CD4-positive, alpha-beta T cell treated with Interleukin-17A for 1 hour (primary cell): ENCODE data around the gene KANSL1.

ENCODE experiments used
- DNase-seq: peaks from one replicate; pipeline ENCODE4 v3.0.0-alpha.2; 2020

KANSL1 gene

DNA sequence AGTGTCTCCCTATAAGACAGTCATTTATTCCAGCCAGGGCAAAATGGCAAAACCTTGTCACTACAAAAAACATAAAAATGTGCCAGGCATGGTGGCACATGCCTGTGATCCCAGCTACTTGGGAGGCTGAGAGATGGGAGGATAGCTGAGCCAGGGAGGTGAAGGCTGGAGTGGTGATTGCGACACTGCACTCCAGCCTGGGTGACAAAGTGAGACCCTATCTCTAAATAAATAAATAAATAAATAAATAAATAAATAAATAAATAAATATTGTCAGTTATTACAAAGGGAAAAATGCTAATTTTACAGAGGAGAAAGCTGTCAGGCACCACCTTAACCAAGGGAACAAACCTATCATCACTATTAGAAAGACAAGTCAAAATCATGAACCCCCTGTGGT lies 118.7 kb downstream of the KANSL1 start:
- DNase-seq: no peak

DNA sequence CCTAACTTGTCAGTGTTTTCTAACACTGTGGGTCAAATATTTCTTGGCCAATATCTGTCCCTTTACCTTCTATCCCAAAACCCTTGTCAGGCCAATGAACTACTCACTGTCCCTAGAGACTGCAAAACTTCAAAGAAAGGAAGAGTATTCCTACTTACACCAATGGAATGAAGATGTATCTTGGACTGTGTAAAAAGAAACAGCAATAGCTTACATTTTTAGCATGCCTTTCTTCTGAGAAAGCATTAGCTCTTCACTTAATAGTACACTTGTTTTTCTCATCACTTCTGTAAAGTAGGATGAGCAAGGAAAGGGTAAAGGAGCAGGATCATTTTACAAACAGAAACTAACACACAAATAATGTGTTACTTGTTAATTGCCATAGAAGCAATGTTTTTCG lies 120.2 kb downstream of the KANSL1 start:
- DNase-seq: no peak

DNA sequence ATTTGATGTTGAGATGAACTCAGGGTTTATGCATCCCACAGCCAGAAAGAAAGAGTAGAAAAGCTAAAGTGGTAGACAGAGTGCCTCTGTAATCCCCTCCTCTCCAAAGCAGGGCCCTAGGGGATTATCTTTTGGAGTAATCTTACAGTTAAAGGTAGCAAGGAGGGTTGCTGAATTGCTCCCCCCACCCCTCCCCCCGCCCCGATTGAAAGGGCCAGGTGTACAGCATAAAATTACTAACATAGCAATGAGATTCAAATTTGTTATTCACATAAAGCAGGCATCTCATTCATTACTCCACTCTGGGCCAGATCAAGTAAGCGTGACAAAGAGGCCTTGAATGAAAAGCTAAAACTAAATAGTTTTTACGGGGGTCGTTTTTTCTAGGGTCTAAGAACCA lies 121.4 kb downstream of the KANSL1 start:
- DNase-seq: no peak

DNA sequence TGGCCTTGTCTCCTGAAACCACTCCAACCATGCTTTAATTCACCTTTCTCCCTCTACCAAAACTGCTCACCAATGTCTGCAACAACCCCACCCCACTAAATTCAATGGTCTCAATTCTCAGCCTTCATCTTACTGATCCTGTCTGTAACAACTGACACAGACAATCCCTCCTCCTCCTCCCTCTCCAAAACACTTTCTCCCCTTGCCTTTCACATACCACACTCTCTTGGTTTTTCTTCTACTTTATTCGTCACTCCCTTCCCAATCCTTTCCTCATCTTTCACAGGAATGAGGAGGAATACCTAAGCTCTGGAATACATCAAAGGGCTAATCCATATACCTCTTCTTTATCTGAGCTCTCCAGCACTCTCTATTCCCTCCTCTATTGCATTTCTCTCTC lies 128.8 kb downstream of the KANSL1 start:
- no peak for DNase-seq

DNA sequence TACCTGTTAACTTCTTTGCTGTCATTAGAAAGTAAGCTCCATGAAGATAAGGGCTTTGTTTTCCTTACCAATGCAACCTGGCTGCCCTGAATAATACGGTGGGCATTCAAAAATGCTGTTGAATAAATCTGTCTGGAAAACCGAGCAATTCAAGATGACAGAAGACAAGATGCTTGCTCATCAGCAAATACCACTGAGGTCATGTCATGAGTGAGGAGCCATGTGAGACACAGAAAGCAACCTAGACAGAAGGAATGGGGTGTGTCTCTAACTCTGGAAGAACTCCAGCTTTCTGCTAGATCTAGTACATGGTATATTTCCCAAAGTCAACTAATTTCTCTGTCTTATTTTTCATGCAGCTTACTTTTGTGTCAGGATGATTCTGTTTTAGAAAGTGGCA lies 130.0 kb downstream of the KANSL1 start:
- no peak for DNase-seq

DNA sequence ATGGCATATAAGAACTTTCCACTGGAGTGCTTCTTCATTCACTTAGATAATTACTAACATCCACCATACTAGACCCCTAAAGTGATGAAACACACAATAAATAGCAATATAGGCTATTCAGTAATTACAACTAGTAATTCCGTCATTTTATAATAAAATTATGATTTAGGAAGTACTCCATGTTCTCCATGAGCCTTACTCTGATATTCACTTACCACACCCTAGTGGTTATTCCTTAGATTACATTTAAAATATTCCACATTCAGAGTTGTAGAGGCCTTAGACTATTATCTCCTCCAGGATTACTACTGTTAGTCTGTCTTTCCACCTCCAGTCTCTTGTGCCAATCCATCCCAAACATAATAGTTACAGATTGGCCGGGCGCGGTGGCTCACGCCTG lies 131.8 kb downstream of the KANSL1 start:
- DNase-seq: peak; percentile 5

DNA sequence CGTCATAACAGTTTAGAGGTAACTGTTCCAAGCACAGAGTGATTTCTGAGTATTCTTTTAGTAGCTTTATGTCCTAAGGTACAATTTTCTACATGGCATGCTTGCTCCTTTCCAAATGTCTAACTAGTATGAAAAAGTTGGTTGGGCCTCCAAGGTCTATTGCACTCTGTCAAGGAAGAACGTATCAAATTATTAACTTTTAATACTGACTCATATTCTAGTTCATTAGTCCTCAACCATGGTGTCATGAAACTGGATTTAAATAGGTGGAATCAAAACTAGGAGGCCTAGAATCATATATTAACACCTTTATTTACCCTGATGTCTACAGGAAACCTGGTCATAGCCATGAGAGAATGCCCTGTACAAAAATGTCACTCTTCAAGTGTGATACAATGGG lies 132.8 kb downstream of the KANSL1 start:
- no peak for DNase-seq

DNA sequence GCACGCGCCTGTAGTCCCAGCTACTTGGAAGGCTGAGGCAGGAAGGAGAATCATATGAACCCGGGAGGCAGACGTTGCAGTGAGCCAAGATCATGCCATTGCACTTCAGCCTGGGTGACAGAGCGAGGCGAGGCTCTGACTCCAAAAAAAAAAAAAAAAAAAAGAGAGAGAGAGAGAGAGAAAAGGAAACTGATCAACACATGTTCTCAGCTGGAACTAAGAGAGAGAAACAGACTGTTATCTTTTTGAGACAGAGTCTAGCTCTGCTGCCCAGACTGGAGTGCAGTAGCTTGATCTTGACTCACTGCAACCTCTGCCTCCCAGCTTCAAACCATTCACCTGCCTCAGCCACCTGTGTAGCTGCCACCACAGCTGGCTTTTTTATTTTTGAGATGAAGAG lies 133.7 kb downstream of the KANSL1 start:
- no peak for DNase-seq

DNA sequence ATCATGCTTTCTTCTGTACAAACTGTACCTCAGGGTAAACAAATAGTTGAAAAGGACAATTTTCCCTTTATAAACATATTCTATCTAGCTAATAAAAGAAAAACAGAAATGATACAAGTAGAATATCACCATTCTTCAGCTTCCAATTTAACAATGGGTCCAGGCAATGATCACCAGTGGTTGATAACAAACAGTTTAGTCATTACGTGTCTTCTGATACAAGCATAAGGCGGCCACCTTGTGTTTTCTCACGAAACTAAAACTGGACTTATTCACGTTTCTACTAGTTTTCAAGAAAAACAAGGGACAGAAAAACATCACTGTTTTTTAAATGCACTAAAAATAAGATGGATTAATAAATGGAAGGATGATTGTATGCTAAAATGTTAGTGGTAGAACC lies 135.9 kb downstream of the KANSL1 start:
- DNase-seq: no peak

DNA sequence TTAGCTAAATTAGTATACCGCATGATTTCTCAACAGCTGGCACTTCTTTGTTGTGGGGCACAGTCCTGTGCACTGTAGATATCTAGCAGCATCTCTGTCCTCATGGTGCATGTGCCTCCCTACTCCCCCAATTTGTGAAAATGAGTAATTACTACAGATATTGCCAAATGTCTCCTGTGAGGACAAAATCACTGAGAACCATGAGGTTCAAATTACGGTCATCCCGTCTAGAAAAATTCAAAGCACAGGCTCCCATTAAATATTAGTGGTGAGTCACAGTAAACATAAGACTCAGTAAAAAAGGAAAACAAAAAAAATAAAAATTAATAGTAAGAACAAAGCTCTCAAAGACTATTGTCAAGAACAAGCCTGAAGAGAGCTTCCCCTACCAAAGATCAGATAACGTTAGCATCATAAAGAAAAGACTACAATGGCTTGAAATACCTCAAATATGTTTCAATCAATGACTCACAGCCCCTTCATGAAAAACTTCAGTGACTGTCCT lies 136.4 kb downstream of the KANSL1 start:
- no peak for DNase-seq

DNA sequence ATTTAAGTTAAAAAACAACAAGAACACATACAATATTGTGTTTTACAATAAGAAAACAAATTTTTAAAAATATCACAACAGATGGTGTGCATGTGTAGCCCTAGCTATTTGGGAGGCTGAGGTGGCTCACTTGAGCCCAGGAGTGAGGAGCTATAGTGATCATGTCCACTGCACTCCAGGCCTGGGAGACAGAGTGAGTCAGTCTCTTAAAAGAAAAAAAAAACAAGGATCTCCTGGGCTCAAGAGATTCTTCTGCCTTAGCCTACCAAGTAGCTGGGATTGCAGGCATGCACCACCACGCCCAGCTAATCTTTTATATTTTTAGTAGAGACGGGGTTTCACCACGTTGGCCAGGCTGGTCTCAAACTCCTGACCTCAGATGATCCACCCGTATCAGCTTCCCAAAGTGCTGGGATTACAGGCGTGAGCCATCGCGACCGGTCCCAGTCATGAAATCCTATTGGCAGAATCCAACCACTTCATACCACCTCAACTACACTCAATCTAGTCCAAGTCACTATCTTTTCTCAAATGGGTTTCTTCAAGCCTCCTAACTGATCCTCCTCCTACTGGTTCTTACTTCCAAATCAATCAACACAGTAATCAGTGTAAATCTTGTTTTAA lies 139.2 kb downstream of the KANSL1 start:
- DNase-seq: no peak

DNA sequence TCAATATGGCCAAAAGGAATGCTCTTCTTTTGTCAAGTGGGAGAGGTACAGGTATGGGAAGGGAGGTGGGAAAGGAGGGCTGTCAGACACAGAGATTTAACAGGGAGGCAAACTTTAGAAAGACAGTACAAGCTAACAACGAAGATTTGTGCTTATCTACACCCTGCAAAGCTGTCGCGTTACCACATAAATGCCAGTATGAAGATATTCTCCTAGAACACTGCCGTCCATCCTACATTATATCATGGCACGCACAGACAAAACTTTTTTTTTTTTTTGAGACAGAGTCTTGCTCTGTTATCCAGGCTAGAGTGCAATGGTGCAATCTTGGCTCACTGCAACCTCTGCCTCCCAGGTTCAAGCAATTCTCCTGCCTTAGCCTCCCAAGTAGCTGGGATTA lies 143.6 kb downstream of the KANSL1 start:
- no peak for DNase-seq

DNA sequence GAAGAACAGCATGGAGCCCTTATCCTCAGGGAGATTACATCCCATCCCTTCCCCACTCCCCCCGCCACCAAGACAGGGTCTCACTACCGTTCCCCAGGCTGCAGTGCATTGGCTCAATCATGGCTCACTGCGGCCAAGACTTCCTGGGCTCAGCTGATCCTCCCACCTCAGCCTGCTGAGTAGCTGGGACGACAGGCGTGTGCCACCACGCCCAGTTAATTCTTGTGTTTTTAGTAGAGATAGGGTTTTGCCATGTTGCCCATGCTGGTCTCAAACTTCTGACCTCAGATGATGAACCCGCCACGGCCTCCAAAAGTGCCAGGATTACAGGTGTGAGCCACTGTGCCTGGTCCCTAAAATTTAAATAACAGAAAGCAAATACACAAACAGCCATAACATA lies 145.4 kb downstream of the KANSL1 start:
- no peak for DNase-seq

DNA sequence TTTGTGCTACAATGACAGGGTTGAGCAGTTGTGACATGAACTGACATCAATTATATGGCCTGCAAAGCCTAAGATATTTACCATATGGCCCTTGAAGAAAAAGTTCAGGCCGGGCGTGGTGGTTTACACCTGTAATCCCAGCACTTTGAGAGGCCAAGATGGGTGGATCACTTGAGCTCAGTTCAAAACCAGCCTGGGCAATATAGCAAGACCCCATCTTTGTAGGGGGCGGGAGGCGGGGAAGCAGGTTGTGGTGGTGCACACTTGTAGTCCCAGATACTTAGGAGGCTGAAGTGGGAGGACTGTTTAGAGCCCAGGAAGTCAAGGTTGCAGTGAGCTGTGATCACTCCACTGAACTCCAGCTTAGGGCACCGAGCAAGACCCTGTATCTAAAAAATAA lies 145.8 kb downstream of the KANSL1 start:
- DNase-seq: no peak

DNA sequence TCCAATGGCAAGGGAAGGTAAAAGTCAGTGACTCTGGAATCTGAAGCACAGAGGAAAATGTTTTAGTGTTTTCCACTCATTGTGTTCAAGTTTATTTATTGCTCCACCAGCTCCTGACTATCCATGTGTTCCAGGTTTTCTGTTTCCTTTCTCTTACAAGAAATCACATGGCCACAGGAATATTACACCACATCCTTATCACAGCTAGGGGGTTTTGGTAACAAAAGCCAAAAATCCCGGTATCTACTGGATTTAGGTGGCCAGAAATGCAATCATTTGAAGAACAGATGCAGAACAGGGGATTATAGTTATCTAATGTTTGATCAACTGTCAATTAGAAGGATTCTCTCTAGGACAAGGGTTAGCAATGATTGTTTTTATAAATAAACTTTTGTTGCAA lies 146.3 kb downstream of the KANSL1 start:
- no peak for DNase-seq

DNA sequence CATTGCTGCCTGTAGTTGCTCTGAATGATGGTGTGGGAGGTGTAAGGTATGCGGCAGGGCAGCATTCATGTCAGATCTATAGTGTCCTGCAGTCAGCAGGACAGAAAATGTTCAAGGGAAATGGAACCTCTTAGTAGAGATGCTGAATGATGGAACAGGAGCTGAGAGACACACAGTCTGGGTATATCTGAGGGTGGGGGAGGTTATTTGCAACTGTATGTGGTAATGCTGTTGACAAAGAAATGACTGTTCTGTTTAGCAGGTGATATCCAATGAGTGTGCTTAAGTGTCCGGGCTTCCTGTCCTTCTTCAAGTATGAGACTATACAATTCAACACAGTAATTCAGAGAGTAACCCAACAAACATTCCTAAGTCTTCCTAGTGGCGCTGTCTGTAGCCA lies 147.6 kb downstream of the KANSL1 start:
- no peak for DNase-seq

DNA sequence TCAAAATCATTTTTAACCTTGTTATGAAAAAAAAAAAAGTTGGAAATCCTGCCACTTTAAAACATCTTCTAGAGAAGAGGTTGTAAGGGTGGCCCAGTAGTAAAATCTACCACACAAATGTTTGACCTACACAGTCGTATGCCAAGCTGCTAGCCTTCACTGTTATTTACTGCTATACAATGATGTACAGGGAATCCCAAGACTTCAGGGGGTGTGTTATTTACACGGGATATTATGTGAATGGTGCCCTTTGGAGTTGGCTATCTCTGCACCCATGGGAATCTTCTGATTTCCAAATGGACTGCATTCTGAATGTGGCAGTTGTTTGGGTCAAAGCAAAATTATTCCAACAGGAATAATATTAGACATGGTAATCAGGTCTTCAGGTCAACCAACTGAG lies 148.2 kb downstream of the KANSL1 start:
- DNase-seq: no peak

DNA sequence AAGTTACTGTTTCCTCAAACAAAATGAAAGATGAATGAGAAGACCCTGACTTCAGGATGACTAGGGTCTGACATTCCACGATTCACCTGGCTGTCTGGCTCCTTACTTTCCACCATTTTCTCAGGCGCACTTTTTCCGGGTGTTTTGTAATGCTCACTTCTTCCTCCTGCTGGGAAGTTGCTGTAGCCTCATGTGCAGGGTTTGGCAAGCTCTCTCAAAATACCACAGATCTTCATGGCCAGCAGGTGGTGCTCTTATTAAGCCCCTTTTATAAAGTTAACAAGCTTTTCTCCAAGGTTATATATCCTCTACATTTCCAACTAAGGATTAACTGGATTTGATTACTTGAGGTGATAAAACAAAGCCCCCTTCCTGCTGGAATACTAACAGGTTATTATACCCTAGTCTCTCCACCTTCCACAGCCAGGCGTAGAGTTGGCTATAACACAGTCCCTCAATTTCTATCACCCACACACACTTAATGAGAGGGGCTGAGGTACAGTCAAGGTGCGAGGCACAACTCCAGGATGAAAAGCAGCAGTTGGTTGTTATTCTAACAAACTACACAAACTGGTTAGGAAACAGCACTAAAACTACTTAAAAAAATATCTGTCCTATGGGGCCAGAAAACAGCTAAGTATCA lies 148.8 kb downstream of the KANSL1 start:
- peak; percentile 71 for DNase-seq

DNA sequence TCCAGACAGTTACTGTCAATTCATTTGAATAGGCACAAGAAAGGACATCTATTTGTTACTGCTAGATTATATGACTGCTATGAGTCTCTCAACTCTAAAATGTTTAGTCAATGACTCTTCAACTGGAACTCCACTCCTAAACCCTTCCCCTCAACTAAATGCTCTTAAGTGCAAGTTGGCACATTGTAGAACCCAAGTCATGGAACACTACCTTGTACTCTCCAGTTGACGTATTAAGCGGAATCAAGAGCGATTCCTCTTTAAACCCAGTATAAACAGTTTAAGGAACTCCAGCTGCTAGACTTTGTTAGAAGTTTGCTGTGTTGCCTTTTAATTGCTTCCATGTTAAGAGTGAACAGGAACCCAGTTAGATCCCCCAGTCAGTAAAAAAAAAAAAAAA lies 149.6 kb downstream of the KANSL1 start:
- no peak for DNase-seq

DNA sequence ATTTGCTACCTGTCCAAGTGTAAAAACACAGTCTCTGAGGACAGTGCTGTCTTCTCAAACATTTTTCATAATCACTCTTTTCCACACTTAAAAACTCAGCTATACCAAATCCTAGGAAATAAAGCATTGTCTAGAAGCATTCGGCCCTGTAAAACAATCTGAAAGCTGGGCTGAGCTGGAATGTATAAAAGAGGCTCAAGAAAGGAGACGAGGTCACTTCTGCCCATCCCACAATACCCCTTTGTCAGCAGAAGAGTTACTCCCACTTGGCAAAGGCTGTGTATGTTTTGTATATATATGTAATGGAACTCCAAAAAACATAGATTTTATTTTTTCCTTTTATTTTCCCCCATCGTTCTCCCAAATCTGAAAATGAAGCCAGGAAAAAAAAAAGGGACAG lies 150.3 kb downstream of the KANSL1 start:
- no peak for DNase-seq

DNA sequence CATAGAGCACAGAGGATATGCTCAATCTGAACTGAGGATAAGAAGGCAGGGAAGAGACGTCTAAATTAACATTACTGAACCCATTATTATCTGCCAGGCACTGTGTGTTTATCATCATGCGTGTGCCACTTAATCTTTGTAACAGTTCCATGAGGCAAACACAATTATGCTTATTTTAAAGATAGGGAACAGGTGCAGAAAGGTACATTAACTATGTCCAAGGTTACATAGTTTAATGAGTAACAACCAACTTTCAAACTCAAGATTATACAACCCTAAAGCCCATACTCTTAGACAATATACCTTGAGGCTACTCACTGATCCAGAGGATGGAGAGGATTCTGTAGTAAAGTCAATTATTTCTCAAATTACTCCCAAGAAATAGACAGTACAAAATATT lies 151.0 kb downstream of the KANSL1 start:
- DNase-seq: no peak

DNA sequence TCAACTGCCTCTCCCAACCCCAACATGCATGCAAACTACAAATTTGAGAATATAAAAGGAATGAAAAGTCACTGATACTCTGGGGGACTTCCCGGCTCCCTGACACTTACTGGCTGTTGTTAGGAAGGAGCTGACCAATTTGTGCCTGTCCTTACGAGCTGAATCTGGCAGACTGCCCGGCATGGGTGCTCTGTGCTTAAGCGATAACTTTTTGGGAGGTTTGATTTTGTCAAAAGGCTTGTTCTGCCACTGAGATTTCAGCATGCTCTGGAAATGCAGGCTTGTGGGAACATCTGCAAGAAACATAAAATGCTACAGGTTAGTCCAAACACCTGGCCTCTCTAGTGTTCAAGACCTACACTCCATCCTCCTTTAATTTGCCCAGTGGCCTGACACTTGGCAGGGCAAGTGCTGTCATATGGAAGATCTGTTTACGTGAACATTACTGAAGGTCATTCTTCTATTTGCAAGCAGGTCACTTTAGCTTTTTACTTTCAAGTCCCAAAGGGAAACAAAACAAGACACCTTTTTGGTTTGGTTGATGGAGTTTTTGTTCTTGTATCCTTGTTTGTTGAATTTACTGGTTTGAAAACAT lies 153.5 kb downstream of the KANSL1 start:
- DNase-seq: no peak

DNA sequence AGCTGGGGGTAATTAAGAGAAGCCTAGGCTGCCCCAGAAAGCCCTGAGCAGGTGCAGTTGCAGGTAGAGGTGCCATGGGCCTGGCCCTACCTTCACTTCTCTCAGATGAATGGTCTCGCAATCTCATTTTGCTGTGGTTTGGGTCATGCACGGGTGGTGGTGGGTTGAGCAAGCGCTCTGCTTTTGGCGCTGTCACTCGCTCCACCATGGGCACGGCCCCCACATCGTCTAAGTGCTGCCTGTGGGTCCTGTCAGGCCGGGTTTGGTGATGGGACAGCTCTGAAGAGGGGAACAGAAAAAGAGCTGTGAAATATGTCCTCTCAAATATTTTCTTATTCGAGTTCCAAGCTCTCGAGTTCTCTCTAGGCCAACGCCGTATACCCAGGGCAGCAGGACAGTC lies 154.3 kb downstream of the KANSL1 start:
- no peak for DNase-seq

DNA sequence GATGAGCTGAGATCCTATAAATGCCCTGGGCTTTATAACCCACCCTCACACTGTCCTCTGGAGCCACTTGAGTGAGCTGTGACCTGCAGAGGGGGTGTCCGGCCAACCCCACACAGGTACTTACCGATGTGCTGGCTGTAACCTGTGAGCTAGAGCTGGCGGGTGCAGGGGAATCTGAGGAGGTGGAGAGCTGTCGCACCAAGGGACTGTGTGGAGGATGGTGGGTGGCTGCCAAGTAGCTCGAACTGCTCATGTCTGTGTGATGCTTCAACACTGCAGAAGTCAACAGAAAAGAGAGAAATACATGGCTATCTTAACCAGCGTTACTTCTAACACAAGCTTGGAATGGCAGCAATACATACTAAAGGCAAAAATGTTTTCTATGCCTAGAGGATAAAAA lies 154.8 kb downstream of the KANSL1 start:
- DNase-seq: no peak
